Naive thymus-derived CD4-positive, alpha-beta T cell (primary cell): Measurements from ENCODE around the gene ZNF839. TPM values are rescaled to one million over a fixed set of nuclear protein-coding genes. Genes with fewer than 3 reads are reported as not detected.
A peak's percentile ranks its signal among the peaks of the same experiment; 100 is the strongest.

Experiments used
- ATAC-seq: fragments of 150-1000 bp; cut with Tn5 transposase; 2 replicates; pipeline ENCODE4 v1.10.0; 2021; ENCODE audit warnings: mild to moderate bottlenecking, moderate library complexity
- CTCF ChIA-PET: fragments of 350-600 bp; sonication (Branson Sonifier 250); formaldehyde crosslinking; loops from one replicate; lab custom pipeline; 2021; ENCODE audit warnings: antibody characterized with exemption; lab: Charles Lee
- POLR2A ChIA-PET: fragments of 350-600 bp; sonication (Branson Sonifier 250); formaldehyde crosslinking; loops from one replicate; lab custom pipeline; 2021; ENCODE audit warnings: antibody characterized with exemption, inconsistent platforms; lab: Charles Lee
- DNase-seq, 9 donors: peaks; one replicate each; pipeline versions ENCODE4 v3.0.0 to v3.0.0-alpha.2; 2020 to 2022; ENCODE audit warnings: mixed read lengths in 1 of 9
- H3K27ac ChIP-seq: one replicate; pipeline ENCODE4 v1.7.0; 2013; ENCODE audit warnings: mild to moderate bottlenecking, low read depth, low read length, moderate library complexity
- H3K27me3 ChIP-seq, 2 donors: one replicate each; pipeline ENCODE4 v1.7.0; 2013; ENCODE audit warnings: low read length in 2 of 2, mild to moderate bottlenecking in 2 of 2, moderate library complexity in 2 of 2; ENCODE audit not compliant: control insufficient read depth in 2 of 2, insufficient read depth in 2 of 2
- H3K36me3 ChIP-seq, 3 experiments: 1 replicate in 2 of 3; 2 replicates in 1 of 3; pipeline ENCODE4 v1.7.0; 2013; ENCODE audit warnings: low read length in 3 of 3, mild to moderate bottlenecking in 3 of 3, moderate library complexity in 1 of 3; ENCODE audit not compliant: insufficient read depth in 3 of 3, control insufficient read depth in 2 of 3
- H3K4me1 ChIP-seq, 2 donors: one replicate each; pipeline ENCODE4 v1.7.0; 2013; ENCODE audit warnings: low read length in 2 of 2, mild to moderate bottlenecking in 2 of 2, moderate library complexity in 1 of 2; ENCODE audit not compliant: control insufficient read depth in 2 of 2, insufficient read depth in 2 of 2
- H3K4me3 ChIP-seq: 2 replicates; pipeline ENCODE4 v1.7.0; 2013; ENCODE audit warnings: mild to moderate bottlenecking, low read length
- H3K9me3 ChIP-seq, 3 experiments: 1 replicate in 2 of 3; 2 replicates in 1 of 3; pipeline ENCODE4 v1.7.0; 2013; ENCODE audit warnings: low read length in 3 of 3; ENCODE audit not compliant: control insufficient read depth in 2 of 3
- H3K27ac Mint-ChIP-seq, 9 donors: one replicate each; pipeline ENCODE4 v1.8.0; 2020 to 2022; ENCODE audit warnings: mixed read lengths in 9 of 9, mild to moderate bottlenecking in 8 of 9, moderate library complexity in 5 of 9, inconsistent platforms in 2 of 9
- H3K27me3 Mint-ChIP-seq, 5 donors: one replicate each; pipeline ENCODE4 v1.8.0; 2021 to 2022; ENCODE audit warnings: mixed read lengths in 5 of 5, mild to moderate bottlenecking in 1 of 5
- H3K36me3 Mint-ChIP-seq, 5 donors: one replicate each; pipeline ENCODE4 v1.8.0; 2020 to 2022; ENCODE audit warnings: mixed read lengths in 5 of 5, mild to moderate bottlenecking in 3 of 5, inconsistent platforms in 1 of 5
- H3K4me1 Mint-ChIP-seq, 7 donors: one replicate each; pipeline ENCODE4 v1.8.0; 2020 to 2022; ENCODE audit warnings: mixed read lengths in 7 of 7, mild to moderate bottlenecking in 3 of 7, inconsistent platforms in 1 of 7
- H3K4me3 Mint-ChIP-seq, 10 donors: one replicate each; pipeline ENCODE4 v1.8.0; 2020 to 2022; ENCODE audit warnings: mild to moderate bottlenecking in 10 of 10, mixed read lengths in 10 of 10, moderate library complexity in 6 of 10, inconsistent platforms in 2 of 10
- H3K9me3 Mint-ChIP-seq, 11 donors: one replicate each; pipeline ENCODE4 v1.8.0; 2020 to 2022; ENCODE audit warnings: mixed read lengths in 11 of 11, mild to moderate bottlenecking in 4 of 11, inconsistent platforms in 1 of 11, moderate library complexity in 1 of 11
- intact Hi-C, 2 donors: fragments of 100-400 bp; cut with micrococcal nuclease; formaldehyde crosslinking; loops; one replicate each; pipeline ENCODE4 v1.15.1; 2023
- polyA plus RNA-seq, 2 donors: library from polyadenylated mRNA; unstranded; fragments of 300-500 nt; fragmentation: Illumina TruSeq; gene quantifications; one replicate each; pipeline ENCODE4 v1.2.3, GENCODE V29; 2021
- total RNA-seq, 6 experiments: library from RNA in 5 of 6; stranded (reverse) in 5 of 6; gene quantifications; 1 replicate in 5 of 6; 2 replicates in 1 of 6; pipeline ENCODE4 v1.2.3 and lab custom pipeline; 2021 to 2026

Gene ZNF839
- total and polyA plus RNA-seq, 7 experiments from 2014 or later, result 5.9 to 24.9 (median 20.3) TPM

GRCh38 chr14:102362545-102363181 is 43.1 kb downstream of the ZNF839 start, which contains the start of the genes CINP and TECPR2:
Gene CINP, minus strand, starts transcription at chr14:102362890. Its CDS starts 39 bp downstream, at chr14:102362851.
Gene TECPR2, plus strand, starts transcription at chr14:102362941. Its CDS starts 13,781 bp downstream, at chr14:102376722.
- intact Hi-C loops, result loop anchor here (1.0 to 5.0 kb wide), 14 partner anchors 33 to 1560 kb away; partner anchors contain the start of genes WDR20 (in 2 of the 2), ZNF839 (in 2 of the 2), EIF5 (in 1 of the 2) and HSP90AA1 (in 1 of the 2)
- Histone ChIP-seq H3K4me3 (peak within 1 kb of the TSS; percentile 96), H3K9me3 (no peaks in the 10 kb centered on the region), H3K27me3 (no peaks in the 10 kb centered on the region), H3K4me1 (peaks cover 6 to 15% of the 10 kb centered on the region in 2 donors), H3K27ac (peak within 1 kb of the TSS; percentile 87), H3K36me3 (peaks cover 0 to 12% (median 6%) of the 10 kb centered on the region in 3 experiments)
- Mint-ChIP-seq H3K4me3 (peak within 1 kb of the TSS in 6 of 10 donors; percentile 92 to 97 (median 95)), H3K27me3 (no peaks in the 10 kb centered on the region), H3K27ac (peak within 1 kb of the TSS; percentile 82 to 99 (median 96)), H3K9me3 (no peaks in the 10 kb centered on the region), H3K4me1 (peaks cover 17 to 42% (median 36%) of the 10 kb centered on the region in 7 donors), H3K36me3 (peaks cover 4 to 17% (median 5%) of the 10 kb centered on the region in 5 donors)
- POLR2A ChIA-PET, result interaction anchor here (0.5 to 1.7 kb wide), 10 partner anchors 8 to 1022 kb away, joined by 3 to 6 read pairs (median 4); partner anchors contain the start of gene ZNF839
- ATAC-seq, result peak; percentile 97
- CTCF ChIA-PET, result no interaction called here
- DNase-seq, result peak; percentile 88 to 95 (median 92)

- ChIA-PET CTCF (no interaction called here), POLR2A (interaction anchor here (0.6 to 1.7 kb wide), 5 partner anchors 37 to 1021 kb away, joined by 3 to 6 read pairs (median 4); no protein-coding TSS in a partner anchor)
- no peaks in the 10 kb centered on the region for H3K9me3 ChIP-seq
- H3K4me1 Mint-ChIP-seq, result peaks cover 13 to 38% (median 33%) of the 10 kb centered on the region in 7 donors
- H3K36me3 Mint-ChIP-seq, result peaks cover 0 to 12% (median 0%) of the 10 kb centered on the region in 5 donors
- H3K27ac ChIP-seq, result peak overlapping the region; percentile 87
- H3K27me3 ChIP-seq, result no peaks in the 10 kb centered on the region
- DNase-seq, result peak in 8 of 9 donors; percentile 2 to 46 (median 20)
- intact Hi-C loops, result loop anchor here (1.0 to 5.0 kb wide), 6 partner anchors 32 to 1559 kb away; partner anchors contain the start of gene EIF5 (in 1 of the 2)
- peak; percentile 5 for ATAC-seq
- H3K36me3 ChIP-seq, result peaks cover 0 to 5% (median 0%) of the 10 kb centered on the region in 3 experiments
- H3K27ac Mint-ChIP-seq, result peak overlapping the region in 5 of 9 donors; percentile 88 to 98 (median 90)
- no peaks in the 10 kb centered on the region for H3K27me3 Mint-ChIP-seq
- peak overlapping the region; percentile 96 for H3K4me3 ChIP-seq
- no peak overlapping the region for H3K4me3 Mint-ChIP-seq
- H3K4me1 ChIP-seq, result peaks cover 6 to 15% of the 10 kb centered on the region in 2 donors
- no peaks in the 10 kb centered on the region for H3K9me3 Mint-ChIP-seq
These were observed 43.8 kb downstream of the ZNF839 start for GRCh38 chr14:102363182-102363943.

- Histone ChIP-seq H3K4me3 (no peak overlapping the region), H3K4me1 (no peaks in the 10 kb centered on the region), H3K9me3 (no peaks in the 10 kb centered on the region), H3K36me3 (no peaks in the 10 kb centered on the region), H3K27ac (no peak overlapping the region), H3K27me3 (no peaks in the 10 kb centered on the region)
- ChIA-PET CTCF (no interaction called here), POLR2A (interaction anchor here (0.7 to 1.7 kb wide), 3 partner anchors 8 to 1276 kb away, joined by 3 to 4 read pairs (median 4); partner anchors contain the start of genes CINP and TECPR2)
- Mint-ChIP-seq H3K4me3 (no peak overlapping the region), H3K36me3 (peaks cover 0 to 11% (median 7%) of the 10 kb centered on the region in 5 donors), H3K4me1 (peaks cover 0 to 31% (median 17%) of the 10 kb centered on the region in 7 donors), H3K9me3 (no peaks in the 10 kb centered on the region), H3K27ac (no peak overlapping the region), H3K27me3 (no peaks in the 10 kb centered on the region)
- DNase-seq (no peak), ATAC-seq (peak; percentile 74)
- intact Hi-C loops, result no loop called here
These were observed 50.8 kb downstream of the ZNF839 start for GRCh38 chr14:102370305-102370809.

- no peaks in the 10 kb centered on the region for H3K36me3 ChIP-seq
- no peak for ATAC-seq
- POLR2A ChIA-PET, result interaction anchor here (1.7 kb wide), 1 partner anchor 9 kb away, joined by 4 read pairs; the partner anchor contains the start of genes CINP and TECPR2
- no peaks in the 10 kb centered on the region for H3K27me3 Mint-ChIP-seq
- H3K4me1 ChIP-seq, result no peaks in the 10 kb centered on the region
- no peaks in the 10 kb centered on the region for H3K9me3 Mint-ChIP-seq
- no peak overlapping the region for H3K27ac Mint-ChIP-seq
- H3K27me3 ChIP-seq, result no peaks in the 10 kb centered on the region
- intact Hi-C loops, result no loop called here
- H3K4me3 ChIP-seq, result no peak overlapping the region
- CTCF ChIA-PET, result no interaction called here
- peaks cover 0 to 36% (median 17%) of the 10 kb centered on the region in 7 donors for H3K4me1 Mint-ChIP-seq
- H3K36me3 Mint-ChIP-seq, result peaks cover 0 to 16% (median 7%) of the 10 kb centered on the region in 5 donors
- DNase-seq, result no peak
- H3K4me3 Mint-ChIP-seq, result no peak overlapping the region
- H3K9me3 ChIP-seq, result no peaks in the 10 kb centered on the region
- no peak overlapping the region for H3K27ac ChIP-seq
These were observed 51.8 kb downstream of the ZNF839 start for GRCh38 chr14:102371361-102371760.

- Mint-ChIP-seq H3K4me3 (no peak overlapping the region), H3K9me3 (no peaks in the 10 kb centered on the region), H3K27ac (no peak overlapping the region), H3K4me1 (peaks cover 0 to 39% (median 13%) of the 10 kb centered on the region in 7 donors), H3K27me3 (no peaks in the 10 kb centered on the region), H3K36me3 (peaks cover 0 to 29% (median 7%) of the 10 kb centered on the region in 5 donors)
- Histone ChIP-seq H3K27ac (no peak overlapping the region), H3K4me3 (no peak overlapping the region), H3K4me1 (no peaks in the 10 kb centered on the region), H3K27me3 (no peaks in the 10 kb centered on the region), H3K9me3 (no peaks in the 10 kb centered on the region), H3K36me3 (peaks cover 0 to 4% (median 0%) of the 10 kb centered on the region in 3 experiments)
- DNase-seq (no peak), ATAC-seq (no peak)
- POLR2A ChIA-PET, result no interaction called here
- intact Hi-C loops, result no loop called here
- CTCF ChIA-PET, result no interaction called here
These were observed 53.6 kb downstream of the ZNF839 start for GRCh38 chr14:102373110-102373509.

- Mint-ChIP-seq H3K4me3 (no peak overlapping the region), H3K9me3 (no peaks in the 10 kb centered on the region), H3K36me3 (peaks cover 4 to 35% (median 11%) of the 10 kb centered on the region in 5 donors), H3K27ac (no peak overlapping the region), H3K4me1 (peaks cover 0 to 34% (median 10%) of the 10 kb centered on the region in 7 donors), H3K27me3 (no peaks in the 10 kb centered on the region)
- ChIA-PET CTCF (no interaction called here), POLR2A (interaction anchor here (0.6 kb wide), 1 partner anchor 60 kb away, joined by 3 read pairs; no protein-coding TSS in a partner anchor)
- Histone ChIP-seq H3K9me3 (no peaks in the 10 kb centered on the region), H3K27ac (no peak overlapping the region), H3K36me3 (peaks cover 0 to 9% (median 0%) of the 10 kb centered on the region in 3 experiments), H3K4me3 (no peak overlapping the region), H3K27me3 (no peaks in the 10 kb centered on the region), H3K4me1 (no peaks in the 10 kb centered on the region)
- intact Hi-C loops, result no loop called here
- DNase-seq (no peak), ATAC-seq (no peak)
These were observed 54.7 kb downstream of the ZNF839 start for GRCh38 chr14:102374264-102374663.
